Muscle of back (tissue), 11 donors: ENCODE measurements around the gene DCLRE1B. TPM values are rescaled to one million over a fixed set of nuclear protein-coding genes. Genes with fewer than 3 reads are reported as not detected.
"Not testable (repeated sequence)": the region's sequence is repeated elsewhere in the genome, so short reads cannot be mapped to it uniquely, and the experiment has no call there.

ENCODE experiments used
- DNase-seq, 3 donors: peaks; one replicate each; pipeline versions ENCODE4 v3.0.0 to v3.0.0-alpha.2; 2013
- polyA plus RNA-seq, 10 donors: library from polyadenylated mRNA; unstranded; fragments of 120-200 nt; gene quantifications; one replicate each; pipeline ENCODE4 v1.2.1, GENCODE V29; 2013; ENCODE audit not compliant: insufficient read length in 10 of 10

The DCLRE1B gene
- polyA plus RNA-seq, 10 donors = 7.6 to 11.6 (median 9.0) TPM

GRCh38 chr1:113946678-113947387 lies 41.7 kb downstream of the DCLRE1B start:
- no peak for DNase-seq

- no peak for DNase-seq
These were observed 42.4 kb downstream of the DCLRE1B start for GRCh38 chr1:113947388-113948107.

- not testable (repeated sequence) for DNase-seq
These were observed 43.0 kb downstream of the DCLRE1B start for GRCh38 chr1:113948151-113948550.

- DNase-seq = no peak
These were observed 43.9 kb downstream of the DCLRE1B start for GRCh38 chr1:113949007-113949406.

- DNase-seq = no peak
These were observed 45.8 kb downstream of the DCLRE1B start for GRCh38 chr1:113950908-113951307.

- DNase-seq = no peak
These were observed 46.6 kb downstream of the DCLRE1B start for GRCh38 chr1:113951719-113952118.

- DNase-seq = no peak
These were observed 52.9 kb downstream of the DCLRE1B start for GRCh38 chr1:113957984-113958383.

DNA sequence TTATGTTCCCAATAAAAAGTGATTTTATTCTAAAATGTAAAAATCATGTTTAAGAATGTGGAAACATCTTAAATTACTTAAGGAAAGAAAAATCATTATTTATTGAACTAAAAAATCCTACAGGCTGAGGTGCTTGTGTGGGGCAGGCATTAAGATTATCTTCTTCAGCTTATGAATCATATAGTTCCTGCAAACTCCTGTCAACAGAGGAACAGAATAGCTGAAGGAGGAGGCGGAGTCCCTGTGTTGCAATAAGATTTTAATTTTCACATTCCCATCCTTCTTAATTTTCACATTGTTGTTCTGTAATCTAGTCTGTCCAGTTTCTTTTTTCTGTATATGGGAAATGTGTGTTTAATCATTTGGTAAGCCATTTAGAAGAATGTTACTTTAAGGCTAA lies 53.6 kb downstream of the DCLRE1B start:
- DNase-seq = no peak

DNA sequence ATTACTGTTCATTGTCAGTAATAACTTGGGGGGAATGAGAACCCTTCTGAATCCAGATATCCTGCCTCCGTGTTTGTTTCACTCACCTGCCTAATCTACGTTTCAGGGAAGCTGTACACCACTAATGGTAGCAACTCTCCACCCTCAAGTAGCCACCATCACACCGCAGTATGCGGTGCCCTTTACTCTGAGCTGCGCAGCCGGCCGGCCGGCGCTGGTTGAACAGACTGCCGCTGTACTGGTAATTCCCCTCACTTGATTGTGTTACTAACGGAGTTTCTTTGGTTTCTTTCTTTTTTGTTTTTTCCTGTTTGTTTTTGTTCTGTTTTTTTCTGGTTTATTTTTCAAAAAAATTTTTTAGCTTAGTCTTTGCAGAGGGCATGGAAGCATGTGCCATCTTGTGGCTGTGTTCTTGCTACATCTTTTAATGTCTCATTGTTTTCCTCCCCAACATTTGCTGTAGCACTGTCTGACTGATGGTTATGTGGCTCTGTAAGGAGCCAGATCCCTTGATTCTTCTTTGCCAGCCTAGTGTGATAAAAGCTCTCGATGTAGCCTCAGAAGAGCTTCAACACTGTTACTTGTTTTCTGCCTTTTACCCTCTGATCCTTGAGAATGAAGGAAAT lies 58.3 kb downstream of the DCLRE1B start:
- DNase-seq = no peak

Other genes starting within 250 kb of the DCLRE1B start
- gene PHTF1, start 145.8 kb upstream of the DCLRE1B start, polyA plus RNA-seq = 10 to 100 TPM in 7 of 10 donors, 1 to 10 TPM in 3; 9.7 to 15.8 (median 11.4) TPM
- gene RSBN1, start 92.8 kb upstream of the DCLRE1B start, polyA plus RNA-seq = 10 to 100 TPM; 11.5 to 17.1 (median 12.7) TPM
- gene PTPN22, start 33.6 kb upstream of the DCLRE1B start, polyA plus RNA-seq = 1 to 10 TPM in 1 of 10 donors, under 1 TPM in 9; 0.13 to 1.7 (median 0.33) TPM
- gene BCL2L15, start 17.7 kb upstream of the DCLRE1B start, polyA plus RNA-seq = 1 to 10 TPM in 2 of 10 donors, under 1 TPM in 8; 0.19 to 2.1 (median 0.47) TPM
- 10 to 100 TPM; 16.9 to 46.5 (median 23.1) TPM for gene AP4B1, start 527 bp upstream of the DCLRE1B start, polyA plus RNA-seq
- 10 to 100 TPM; 26.5 to 37.3 (median 30.9) TPM for gene HIPK1, start 24.0 kb downstream of the DCLRE1B start, polyA plus RNA-seq
- gene OLFML3, start 74.1 kb downstream of the DCLRE1B start, polyA plus RNA-seq = 100 to 1,000 TPM; 115 to 220 (median 167) TPM
- gene SYT6, start 248.5 kb downstream of the DCLRE1B start, polyA plus RNA-seq = 1 to 10 TPM in 9 of 10 donors, under 1 TPM in 1; 0.88 to 1.8 (median 1.3) TPM